HG03159 (cell line): ENCODE results near the gene LIG4.

Experiments
- ATAC-seq: cut with Tn5 transposase; IDR thresholded peaks from one replicate; pipeline ENCODE4 v1.9.1; 2021; ENCODE audit warnings: mild to moderate bottlenecking, moderate library complexity; ENCODE audit not compliant: unreplicated experiment

The LIG4 gene

GRCh38 chr13:108194435-108194936 is 20.9 kb downstream of the LIG4 start:
- no peak for ATAC-seq

- no peak for ATAC-seq
These were observed 21.5 kb downstream of the LIG4 start for GRCh38 chr13:108193806-108194205.

DNA sequence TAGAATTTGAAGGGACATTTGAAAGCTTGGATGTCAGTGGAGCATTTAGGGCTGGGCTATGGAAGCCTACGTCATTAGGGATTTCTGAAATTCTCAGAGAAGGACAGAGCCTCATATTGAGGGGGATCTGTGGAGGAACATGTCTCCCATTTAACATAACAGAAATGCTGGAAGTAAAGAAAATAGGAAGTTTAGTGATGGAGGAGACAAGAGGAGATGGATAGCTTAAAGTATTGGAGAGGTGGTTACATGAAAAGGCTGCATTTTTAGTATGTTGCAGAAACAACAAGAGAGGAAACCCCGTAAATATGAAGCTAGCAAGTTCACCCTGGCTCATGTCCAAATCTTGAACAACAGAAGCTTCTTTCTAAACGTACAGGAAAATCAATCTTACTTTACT is 24.4 kb downstream of the LIG4 start:
- no peak for ATAC-seq

- no peak for ATAC-seq
These were observed 27.1 kb downstream of the LIG4 start for GRCh38 chr13:108188260-108188659.

DNA sequence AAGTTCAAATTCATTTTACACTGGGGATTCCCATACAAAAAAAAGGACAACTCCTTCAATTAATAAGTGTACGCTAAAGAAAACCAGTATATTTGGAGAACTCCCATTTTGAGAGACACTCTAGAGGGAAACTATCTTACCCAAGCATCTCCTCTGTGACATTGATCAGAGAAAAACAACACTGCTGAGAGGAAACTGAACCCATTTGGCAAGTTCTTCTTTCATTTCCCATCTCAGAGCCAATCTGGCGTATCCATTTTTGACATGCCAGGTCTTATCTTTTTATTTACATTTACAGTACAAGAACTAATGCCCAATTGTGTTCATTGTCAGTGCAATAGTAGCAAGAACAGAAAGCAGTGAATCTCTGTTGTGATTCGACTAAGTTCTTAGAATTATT is 30.1 kb downstream of the LIG4 start:
- no peak for ATAC-seq

GRCh38 chr13:108182652-108183051 is 32.7 kb downstream of the LIG4 start:
- no peak for ATAC-seq

GRCh38 chr13:108178078-108178477 is 37.3 kb downstream of the LIG4 start:
- no peak for ATAC-seq

DNA sequence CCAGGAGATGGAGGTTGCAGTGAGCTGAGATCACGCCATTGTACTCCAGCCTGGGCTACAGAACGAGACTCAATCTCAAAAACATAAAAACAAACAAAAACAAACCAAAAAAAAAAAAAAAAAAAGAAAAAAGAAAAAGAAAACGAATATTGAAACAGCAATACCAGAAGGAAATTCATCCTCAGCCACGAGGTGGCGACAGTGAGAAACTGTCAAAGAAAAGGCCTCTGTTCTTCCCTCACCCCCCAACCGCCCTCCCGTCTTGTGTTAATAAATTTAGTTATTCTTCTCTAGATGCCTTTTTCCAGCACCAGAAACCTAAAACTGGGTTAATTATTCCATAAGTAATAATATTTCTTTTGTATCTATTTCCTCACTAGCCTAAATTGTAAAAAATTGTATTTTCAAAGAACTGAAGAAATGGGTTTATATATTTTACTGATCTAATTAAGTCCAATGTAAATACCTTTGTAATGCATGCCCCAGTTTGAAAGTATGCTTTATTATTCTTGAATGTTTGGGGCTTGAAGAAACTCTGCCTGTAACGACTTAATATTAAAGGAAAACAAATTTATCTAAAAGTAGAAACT is 38.6 kb downstream of the LIG4 start:
- peak; percentile 67 for ATAC-seq

- no peak for ATAC-seq
These were observed 46.4 kb downstream of the LIG4 start for GRCh38 chr13:108168929-108169328.

DNA sequence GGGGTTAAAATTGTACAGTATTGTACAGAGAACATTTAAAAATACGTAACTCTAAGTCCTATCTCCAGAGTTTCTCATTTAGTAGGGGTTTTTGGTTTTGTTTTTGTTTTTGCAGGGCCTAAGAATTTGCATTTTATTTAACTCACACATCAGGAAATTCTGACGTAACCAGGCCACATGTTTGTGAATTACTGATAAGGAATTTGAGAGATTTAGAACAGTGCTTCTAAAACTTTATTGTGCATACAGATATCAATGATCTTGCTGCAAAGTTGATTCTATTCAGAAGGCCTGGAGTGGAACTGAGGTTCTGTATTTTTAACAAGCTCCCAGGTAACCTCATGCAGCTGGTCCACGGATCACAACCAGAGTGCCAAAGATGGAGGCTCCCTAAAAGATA is 49.3 kb downstream of the LIG4 start:
- ATAC-seq = no peak

- no peak for ATAC-seq
These were observed 56.6 kb downstream of the LIG4 start for GRCh38 chr13:108158746-108159145.
